Neural cell (in vitro differentiated cells): ENCODE results near the gene DNM3. TPM values are rescaled to one million over a fixed set of nuclear protein-coding genes. Genes with fewer than 3 reads are reported as not detected.

Source experiments
- H2AFZ ChIP-seq: fragments of 200-600, 300-800 bp; sonication (generic), shearing (Covaris generic); 2 replicates; pipeline ENCODE4 v1.6.0; 2014; ENCODE audit warnings: low read depth, mild to moderate bottlenecking, antibody characterized with exemption, low read length, moderate library complexity
- H3F3A ChIP-seq: fragments of 200-600 bp; shearing (Covaris generic); 2 replicates; pipeline ENCODE4 v1.6.1; 2016; ENCODE audit warnings: mild to moderate bottlenecking, moderate library complexity, mixed read lengths, antibody characterized with exemption, low read length; ENCODE audit not compliant: insufficient read depth, poor library complexity, severe bottlenecking
- H3K27ac ChIP-seq: fragments of 200-600, 300-800 bp; sonication (generic), shearing (Covaris generic); 2 replicates; pipeline ENCODE4 v1.5.1; 2014; ENCODE audit warnings: mild to moderate bottlenecking, low read length, moderate library complexity
- H3K27me3 ChIP-seq: fragments of 300-800, 200-600 bp; sonication (generic), shearing (Covaris generic); 2 replicates; pipeline ENCODE4 v1.6.0; 2014; ENCODE audit warnings: mild to moderate bottlenecking, low read depth, low read length, moderate library complexity; ENCODE audit not compliant: insufficient read depth
- H3K36me3 ChIP-seq: fragments of 300-800, 200-600 bp; sonication (generic), shearing (Covaris generic); 2 replicates; pipeline ENCODE4 v1.5.1; 2014; ENCODE audit warnings: mild to moderate bottlenecking, antibody characterized with exemption, low read length, moderate library complexity; ENCODE audit not compliant: insufficient read depth
- H3K4me2 ChIP-seq: fragments of 300-800, 200-600 bp; sonication (generic), shearing (Covaris generic); 2 replicates; pipeline ENCODE4 v1.6.0; 2014; ENCODE audit warnings: mild to moderate bottlenecking, low read length
- H3K4me3 ChIP-seq: fragments of 300-800, 200-600 bp; sonication (generic), shearing (Covaris generic); 2 replicates; pipeline ENCODE4 v1.5.1; 2014; ENCODE audit warnings: mild to moderate bottlenecking, low read length, moderate library complexity
- H3K79me2 ChIP-seq: fragments of 200-600 bp; shearing (Covaris generic); replicated peaks from 2 replicates; pipeline ENCODE4 v1.6.0; 2014; ENCODE audit warnings: mild to moderate bottlenecking, low read length, moderate library complexity; ENCODE audit not compliant: insufficient read depth
- H3K9ac ChIP-seq: fragments of 300-800, 200-600 bp; sonication (generic), shearing (Covaris generic); 2 replicates; pipeline ENCODE4 v1.6.1; 2016; ENCODE audit warnings: mild to moderate bottlenecking, low read length, mixed read lengths
- H3K9me2 ChIP-seq: fragments of 200-600 bp; shearing (Covaris generic); 2 replicates; pipeline ENCODE4 v1.6.1; 2016; ENCODE audit warnings: mild to moderate bottlenecking, low read length, mixed read lengths; ENCODE audit not compliant: insufficient read depth
- H3K9me3 ChIP-seq: fragments of 200-600, 300-800 bp; sonication (generic), shearing (Covaris generic); 2 replicates; pipeline ENCODE4 v1.6.1; 2016; ENCODE audit warnings: mild to moderate bottlenecking, mixed run types, low read length, moderate library complexity, mixed read lengths
- H4K20me1 ChIP-seq: fragments of 200-600 bp; shearing (Covaris generic); 2 replicates; pipeline ENCODE4 v1.6.1; 2016; ENCODE audit warnings: mild to moderate bottlenecking, mixed run types; ENCODE audit not compliant: insufficient read depth
- CTCF ChIP-seq: fragments of 450-650 bp; IDR thresholded peaks from 2 replicates; pipeline ENCODE4 v1.5.1; 2014; ENCODE audit warnings: antibody characterized with exemption, mild to moderate bottlenecking, moderate library complexity; ENCODE audit not compliant: poor library complexity, severe bottlenecking
- EP300 ChIP-seq: fragments of 450-650 bp; conservative IDR thresholded peaks from 2 replicates; pipeline ENCODE4 v1.6.1; 2014; ENCODE audit warnings: antibody characterized with exemption, mild to moderate bottlenecking, moderate library complexity; ENCODE audit not compliant: poor library complexity, severe bottlenecking
- EZH2 ChIP-seq: fragments of 200-600, 300-800 bp; shearing (Covaris generic), sonication (generic); IDR thresholded peaks from 2 replicates; pipeline ENCODE4 v1.6.1; 2014; ENCODE audit warnings: antibody characterized with exemption, low read length, borderline replicate concordance, mild to moderate bottlenecking; ENCODE audit not compliant: insufficient read depth, poor library complexity, severe bottlenecking
- MXI1 ChIP-seq: fragments of 450-650 bp; conservative IDR thresholded peaks from 2 replicates; pipeline ENCODE4 v1.6.1; 2014; ENCODE audit warnings: antibody characterized with exemption, mild to moderate bottlenecking; ENCODE audit not compliant: poor library complexity, severe bottlenecking
- POLR2AphosphoS5 ChIP-seq: IDR thresholded peaks from 2 replicates; pipeline ENCODE4 v1.6.1; 2012
- RAD21 ChIP-seq: fragments of 450-650 bp; conservative IDR thresholded peaks from 2 replicates; pipeline ENCODE4 v1.6.1; 2014; ENCODE audit warnings: antibody characterized with exemption, mild to moderate bottlenecking, moderate library complexity
- REST ChIP-seq: IDR thresholded peaks from 2 replicates; pipeline ENCODE4 v1.6.1; 2012; ENCODE audit warnings: borderline replicate concordance
- SMC3 ChIP-seq: fragments of 450-650 bp; conservative IDR thresholded peaks from 2 replicates; pipeline ENCODE4 v1.6.1; 2014; ENCODE audit warnings: antibody characterized with exemption, mild to moderate bottlenecking, moderate library complexity; ENCODE audit not compliant: poor library complexity
- TAF1 ChIP-seq: IDR thresholded peaks from 2 replicates; pipeline ENCODE4 v1.6.1; 2012; ENCODE audit warnings: low read depth
- polyA plus RNA-seq: library from polyadenylated mRNA; depleted of rRNA; stranded (reverse); fragments of >200 nt; gene quantifications from 2 replicates; pipeline ENCODE4 v1.2.3, GENCODE V29; 2014

The DNM3 gene
- polyA plus RNA-seq, 1 donor from 2014 or later, result 37.1 TPM

GRCh38 chr1:172212124-172212523 is 370.8 kb downstream of the DNM3 start:
- TF ChIP-seq EZH2, result no peak
- TF ChIP-seq POLR2AphosphoS5, result no peak
- no peak for TF ChIP-seq MXI1
- TF ChIP-seq CTCF, result no peak
- no peak for TF ChIP-seq SMC3
- TF ChIP-seq EP300, result no peak
- no peak for TF ChIP-seq REST
- TF ChIP-seq RAD21, result no peak
- no peak for TF ChIP-seq TAF1
- no peak overlapping the region for H3K9ac ChIP-seq
- H3K27ac ChIP-seq, result no peak overlapping the region
- no peak overlapping the region for H3K4me2 ChIP-seq
- no peaks in the 10 kb centered on the region for H3K27me3 ChIP-seq
- no peaks in the 10 kb centered on the region for H3K79me2 ChIP-seq
- H3K4me3 ChIP-seq, result no peak overlapping the region
- no peaks in the 10 kb centered on the region for H4K20me1 ChIP-seq
- H3K9me3 ChIP-seq, result no peaks in the 10 kb centered on the region
- no peak overlapping the region for H2AFZ ChIP-seq
- no peaks in the 10 kb centered on the region for H3K36me3 ChIP-seq
- H3K9me2 ChIP-seq, result no peaks in the 10 kb centered on the region
- H3F3A ChIP-seq, result no peaks in the 10 kb centered on the region

GRCh38 chr1:172215006-172215405 is 373.7 kb downstream of the DNM3 start:
- H2AFZ ChIP-seq, result no peak overlapping the region

More at GRCh38 chr1:172215006-172215405, 373.7 kb downstream of the DNM3 start:
- TF ChIP-seq REST, result no peak
- no peak for TF ChIP-seq MXI1
- TF ChIP-seq EP300, result no peak
- no peak for TF ChIP-seq CTCF
- no peak for TF ChIP-seq RAD21
- no peak for TF ChIP-seq SMC3
- no peak for TF ChIP-seq TAF1
- no peak for TF ChIP-seq POLR2AphosphoS5
- TF ChIP-seq EZH2, result no peak
- H3K9ac ChIP-seq, result no peak overlapping the region
- no peak overlapping the region for H3K4me3 ChIP-seq
- no peaks in the 10 kb centered on the region for H3K9me2 ChIP-seq
- H3K9me3 ChIP-seq, result no peaks in the 10 kb centered on the region
- H3K27ac ChIP-seq, result no peak overlapping the region
- no peaks in the 10 kb centered on the region for H3K79me2 ChIP-seq
- H3F3A ChIP-seq, result no peaks in the 10 kb centered on the region
- no peak overlapping the region for H3K4me2 ChIP-seq
- no peaks in the 10 kb centered on the region for H4K20me1 ChIP-seq
- H3K27me3 ChIP-seq, result no peaks in the 10 kb centered on the region
- H3K36me3 ChIP-seq, result no peaks in the 10 kb centered on the region
